IPS-18a (cell line): ENCODE measurements around the gene PPP1R8.
"Not testable (repeated sequence)": the region's sequence is repeated elsewhere in the genome, so short reads cannot be mapped to it uniquely, and the experiment has no call there.

ENCODE experiments used
- H3K27ac ChIP-seq: one replicate; pipeline ENCODE4 v1.5.1; 2013; ENCODE audit warnings: low read length
- H3K27me3 ChIP-seq: one replicate; pipeline ENCODE4 v1.6.1; 2013; ENCODE audit warnings: mild to moderate bottlenecking, low read length; ENCODE audit not compliant: control insufficient read depth, insufficient read depth
- H3K36me3 ChIP-seq: one replicate; pipeline ENCODE4 v1.6.1; 2013; ENCODE audit warnings: low read depth, low read length; ENCODE audit not compliant: control insufficient read depth
- H3K4me1 ChIP-seq: one replicate; pipeline ENCODE4 v1.6.1; 2013; ENCODE audit warnings: low read depth, low read length; ENCODE audit not compliant: control insufficient read depth
- H3K4me3 ChIP-seq: one replicate; pipeline ENCODE4 v1.5.1; 2013; ENCODE audit warnings: low read length
- H3K9ac ChIP-seq: one replicate; pipeline ENCODE4 v1.6.1; 2013; ENCODE audit warnings: mild to moderate bottlenecking, low read length, moderate library complexity
- H3K9me3 ChIP-seq: one replicate; pipeline ENCODE4 v1.6.1; 2013; ENCODE audit warnings: low read depth, low read length; ENCODE audit not compliant: control insufficient read depth

The PPP1R8 gene

DNA sequence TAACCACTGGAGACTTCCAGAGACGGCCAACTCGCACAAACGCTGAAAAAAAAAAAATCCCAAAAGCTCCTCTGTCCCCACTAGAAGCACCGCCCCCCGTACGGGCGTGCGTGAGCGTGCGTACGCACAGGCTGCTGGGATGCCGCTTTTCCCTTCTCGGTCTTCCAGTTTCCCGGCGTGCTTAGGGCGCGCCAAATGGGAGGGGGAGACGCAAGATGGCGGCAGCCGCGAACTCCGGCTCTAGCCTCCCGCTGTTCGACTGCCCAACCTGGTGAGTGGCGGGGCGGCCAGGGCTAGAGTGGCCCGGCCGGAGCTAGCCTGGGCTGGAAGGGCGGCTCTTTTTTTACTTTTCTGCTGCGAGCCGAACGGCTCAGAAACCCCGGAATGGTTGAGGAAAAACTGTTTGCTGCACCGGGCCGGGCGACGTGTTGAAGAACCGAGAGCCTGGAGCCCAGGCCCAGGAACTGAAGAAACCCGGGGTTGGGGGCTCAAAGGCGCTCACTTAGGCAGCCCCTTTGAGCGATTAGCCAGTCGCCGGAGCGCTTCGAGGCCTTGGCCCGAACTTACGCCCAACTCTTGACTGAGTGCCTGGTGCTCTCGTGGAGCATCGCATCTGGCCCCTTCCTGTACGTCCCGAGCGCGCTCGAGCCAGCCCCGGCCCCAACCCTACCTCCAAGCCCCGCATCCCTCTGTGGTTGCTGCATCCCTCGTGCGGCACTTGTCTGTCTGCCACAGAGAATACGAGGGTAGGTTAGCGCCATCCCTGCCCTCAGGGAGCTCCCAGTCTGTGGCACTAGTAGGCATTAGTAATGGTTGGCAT lies at the start of gene PPP1R8:
TSS of gene PPP1R8 (plus strand) at position 162 of the 820 bp plus-strand sequence. CDS start at position 216, 54 bp downstream.
- peak within 1 kb of the TSS; percentile 97 for H3K9ac ChIP-seq

DNA sequence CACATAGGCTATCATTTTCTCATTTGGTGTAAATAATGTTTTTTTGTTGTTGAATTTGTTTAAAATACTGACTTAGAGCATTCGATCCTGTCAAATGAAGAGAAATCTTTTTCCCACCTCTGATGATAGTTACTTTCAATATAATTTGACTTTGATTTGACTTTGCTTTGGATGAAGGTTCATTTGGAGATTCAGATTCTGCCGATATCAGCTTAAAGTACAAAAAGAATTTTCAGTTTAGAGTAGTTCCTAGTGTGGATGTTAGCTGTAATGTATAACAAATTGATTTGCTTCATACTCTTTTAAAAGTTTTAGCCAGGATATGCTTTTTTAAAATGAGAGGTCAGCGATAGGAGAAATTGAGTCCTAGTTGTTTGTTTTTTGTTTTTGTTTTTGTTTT lies 47.6 kb upstream of the PPP1R8 start:
- H3K27me3 ChIP-seq, result no peaks in the 10 kb centered on the region
- no peak overlapping the region for H3K4me3 ChIP-seq
- no peaks in the 10 kb centered on the region for H3K4me1 ChIP-seq
- no peaks in the 10 kb centered on the region for H3K9me3 ChIP-seq
- H3K36me3 ChIP-seq, result no peaks in the 10 kb centered on the region
- H3K27ac ChIP-seq, result no peak overlapping the region
- H3K9ac ChIP-seq, result no peak overlapping the region

More for the DNA sequence above, at the start of gene PPP1R8:
- H3K4me3 ChIP-seq, result peak within 1 kb of the TSS; percentile 88
- no peaks in the 10 kb centered on the region for H3K9me3 ChIP-seq
- peaks cover 24% of the 10 kb centered on the region for H3K36me3 ChIP-seq
- H3K27me3 ChIP-seq, result no peaks in the 10 kb centered on the region
- H3K4me1 ChIP-seq, result peaks cover 9% of the 10 kb centered on the region
- peak within 1 kb of the TSS; percentile 91 for H3K27ac ChIP-seq

DNA sequence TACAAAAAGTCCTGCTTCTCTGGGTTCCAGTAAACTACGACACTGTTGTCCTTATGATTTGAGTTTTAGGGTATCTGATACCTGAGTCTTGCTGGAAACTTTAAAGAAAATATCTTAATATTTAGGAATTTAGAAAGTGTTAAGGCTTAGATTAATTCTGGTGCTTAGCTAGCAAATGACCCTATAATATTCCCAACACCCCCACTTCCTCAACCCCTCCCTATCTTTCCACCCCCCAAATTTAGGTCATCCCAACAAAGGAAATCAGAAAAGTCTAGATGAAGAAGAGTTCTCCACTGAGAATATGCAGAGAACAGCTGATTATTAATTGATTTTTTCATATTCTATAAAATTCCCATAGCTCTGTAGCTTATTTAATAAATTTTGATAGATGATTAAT lies 45.9 kb upstream of the PPP1R8 start:
- no peaks in the 10 kb centered on the region for H3K9me3 ChIP-seq
- no peak overlapping the region for H3K4me3 ChIP-seq
- H3K4me1 ChIP-seq, result no peaks in the 10 kb centered on the region

DNA sequence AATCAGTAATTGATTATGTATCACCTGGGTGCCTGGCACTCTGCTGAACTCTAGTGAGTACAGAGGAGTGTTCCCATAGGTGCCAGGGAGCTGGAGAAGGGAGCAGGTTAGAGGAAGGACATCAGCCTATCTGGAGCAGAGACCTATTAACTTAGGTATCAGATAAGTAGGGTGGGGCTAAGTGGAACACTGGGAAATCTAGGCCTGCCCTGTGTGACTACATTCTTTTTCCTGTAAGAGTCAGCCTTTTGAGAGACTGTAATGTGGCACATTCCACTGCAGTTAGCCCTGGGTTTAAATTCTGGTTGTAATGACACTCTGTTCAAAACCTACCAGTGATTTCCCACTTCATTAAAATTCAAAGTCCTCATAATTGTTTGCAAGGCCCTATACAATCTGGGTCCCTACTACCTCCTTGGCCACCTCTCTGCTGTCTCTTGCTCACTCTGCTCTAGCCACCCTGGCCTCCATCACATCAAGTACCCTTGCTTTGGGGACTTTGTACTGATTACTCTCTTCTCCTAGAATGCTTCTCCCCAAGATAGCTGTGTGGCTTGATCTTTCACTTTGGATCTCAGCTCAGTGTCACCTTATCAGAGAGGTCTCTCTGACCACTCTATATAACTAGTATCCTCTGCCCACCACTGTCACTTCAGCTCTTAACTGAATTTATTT lies 44.7 kb upstream of the PPP1R8 start:
- peaks cover 3% of the 10 kb centered on the region for H3K36me3 ChIP-seq
- no peak overlapping the region for H3K9ac ChIP-seq
- H3K27ac ChIP-seq, result no peak overlapping the region
- H3K9me3 ChIP-seq, result no peaks in the 10 kb centered on the region
- no peaks in the 10 kb centered on the region for H3K27me3 ChIP-seq
- no peaks in the 10 kb centered on the region for H3K4me1 ChIP-seq
- H3K4me3 ChIP-seq, result no peak overlapping the region

More for the DNA sequence above, 45.9 kb upstream of the PPP1R8 start:
- Histone ChIP-seq H3K27ac (no peak overlapping the region), H3K27me3 (no peaks in the 10 kb centered on the region), H3K36me3 (no peaks in the 10 kb centered on the region), H3K9ac (no peak overlapping the region)

DNA sequence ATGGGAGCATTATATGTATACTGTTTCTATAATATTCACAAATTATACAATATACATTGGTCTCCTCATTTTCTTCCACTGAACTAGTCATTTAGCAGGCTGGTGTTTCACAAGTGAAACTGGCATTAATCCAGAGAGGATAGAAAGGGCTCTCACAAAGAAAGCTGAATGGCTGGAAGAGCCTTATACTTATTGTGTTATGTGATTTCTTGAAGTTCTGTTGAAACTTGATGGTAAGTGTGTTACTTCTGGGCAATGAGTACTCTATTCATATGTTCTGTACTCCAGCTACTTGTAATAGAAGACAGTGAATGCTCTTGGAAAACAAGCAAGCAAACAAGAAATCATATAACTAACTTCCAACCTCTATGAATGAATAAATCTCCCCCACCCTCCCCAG lies 42.7 kb upstream of the PPP1R8 start:
- Histone ChIP-seq H3K4me1 (no peaks in the 10 kb centered on the region), H3K4me3 (no peak overlapping the region), H3K27ac (no peak overlapping the region), H3K9me3 (no peaks in the 10 kb centered on the region), H3K9ac (no peak overlapping the region), H3K27me3 (no peaks in the 10 kb centered on the region), H3K36me3 (peaks cover 3% of the 10 kb centered on the region)

DNA sequence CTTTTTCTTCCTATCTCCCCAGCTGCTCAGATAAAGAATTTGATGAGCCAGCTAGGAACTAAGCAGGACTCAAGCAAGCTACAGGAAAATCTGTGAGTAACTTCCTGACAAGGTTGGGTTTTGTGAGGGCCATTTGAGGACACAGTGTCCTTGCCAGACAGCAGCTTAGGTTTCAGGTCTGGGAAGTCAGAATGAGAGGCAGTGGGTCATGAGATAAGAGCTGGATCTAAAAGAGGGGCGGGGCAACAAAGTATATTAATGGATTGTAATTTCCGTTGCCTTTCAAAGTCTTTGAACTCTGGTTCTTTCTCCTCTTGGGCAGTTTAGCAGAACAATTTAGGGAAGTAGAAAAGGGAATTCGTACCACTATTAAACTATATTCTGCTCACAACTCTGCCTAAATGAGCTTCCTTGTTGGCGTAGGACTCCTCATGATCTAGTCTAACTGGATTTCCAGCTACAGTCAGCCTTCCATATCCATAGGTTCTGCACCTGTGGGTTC lies 41.0 kb upstream of the PPP1R8 start:
- no peak overlapping the region for H3K9ac ChIP-seq
- no peak overlapping the region for H3K4me3 ChIP-seq
- peaks cover 7% of the 10 kb centered on the region for H3K36me3 ChIP-seq
- no peaks in the 10 kb centered on the region for H3K27me3 ChIP-seq
- no peaks in the 10 kb centered on the region for H3K9me3 ChIP-seq
- no peak overlapping the region for H3K27ac ChIP-seq
- H3K4me1 ChIP-seq, result no peaks in the 10 kb centered on the region

DNA sequence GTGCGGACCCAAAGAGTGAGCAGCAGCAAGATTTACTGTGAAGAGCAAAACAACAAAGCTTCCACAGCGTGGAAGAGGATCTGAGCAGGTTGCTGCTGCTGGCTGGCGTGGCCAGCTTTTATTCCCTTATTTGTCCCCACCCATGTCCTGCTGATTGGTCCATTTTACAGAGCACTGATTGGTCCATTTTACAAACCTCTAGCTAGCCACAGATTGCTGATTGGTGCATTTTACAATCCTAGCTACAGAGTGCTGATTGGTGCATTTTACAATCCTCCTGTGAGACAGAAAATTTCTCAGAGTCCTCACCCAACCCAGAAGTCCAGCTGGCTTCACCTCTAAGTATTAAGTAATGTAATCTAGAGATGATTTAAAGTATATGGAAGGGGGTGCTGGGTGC lies 40.3 kb upstream of the PPP1R8 start:
- not testable (repeated sequence) for H3K27me3 ChIP-seq, H3K9ac ChIP-seq, H3K9me3 ChIP-seq, H3K27ac ChIP-seq, H3K4me1 ChIP-seq, H3K4me3 ChIP-seq, H3K36me3 ChIP-seq

DNA sequence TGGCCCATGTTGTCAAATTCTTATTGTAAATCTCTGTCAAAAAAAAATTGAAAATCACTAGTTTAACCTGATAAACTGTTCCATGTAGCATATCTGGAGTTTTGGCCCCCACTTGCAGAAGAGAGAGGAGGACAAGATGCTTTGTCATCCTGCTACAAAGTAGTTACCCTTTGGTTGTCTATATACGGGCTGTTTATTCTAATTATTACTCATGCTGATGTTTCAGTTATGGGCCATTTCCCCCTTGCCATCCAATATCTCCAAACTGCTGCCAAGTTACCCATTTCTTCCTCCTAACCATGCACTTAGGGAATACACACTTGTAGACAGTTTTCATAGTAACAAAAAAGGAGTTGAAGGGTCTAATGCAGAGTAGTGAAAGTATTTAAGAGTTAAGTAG lies 35.0 kb upstream of the PPP1R8 start:
- Histone ChIP-seq H3K27me3 (no peaks in the 10 kb centered on the region), H3K27ac (no peak overlapping the region), H3K9ac (no peak overlapping the region), H3K4me1 (no peaks in the 10 kb centered on the region), H3K9me3 (no peaks in the 10 kb centered on the region), H3K36me3 (peaks cover 8% of the 10 kb centered on the region), H3K4me3 (no peak overlapping the region)

DNA sequence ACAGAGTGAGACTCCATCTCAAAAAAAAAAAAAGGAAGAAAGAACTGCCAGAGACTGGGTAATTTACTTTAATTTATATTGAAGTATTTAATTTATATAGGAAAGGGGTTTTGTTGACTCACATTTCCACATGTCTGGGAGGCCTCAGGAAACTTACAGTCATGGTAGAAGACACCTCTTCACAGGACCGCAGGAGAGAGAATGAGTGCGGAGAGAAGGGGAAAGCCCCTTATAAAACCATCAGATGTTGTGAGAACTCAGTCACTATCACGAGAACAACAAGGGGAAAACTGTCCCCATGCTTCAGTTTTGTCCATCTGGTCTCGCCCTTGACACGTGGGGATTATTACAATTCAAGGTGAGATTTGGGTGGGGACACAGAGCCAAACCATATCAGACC lies 25.8 kb upstream of the PPP1R8 start:
- Histone ChIP-seq H3K27me3 (no peaks in the 10 kb centered on the region), H3K9me3 (no peaks in the 10 kb centered on the region), H3K36me3 (peaks cover 3% of the 10 kb centered on the region), H3K4me3 (no peak overlapping the region), H3K4me1 (peaks cover 12% of the 10 kb centered on the region), H3K9ac (no peak overlapping the region), H3K27ac (no peak overlapping the region)

DNA sequence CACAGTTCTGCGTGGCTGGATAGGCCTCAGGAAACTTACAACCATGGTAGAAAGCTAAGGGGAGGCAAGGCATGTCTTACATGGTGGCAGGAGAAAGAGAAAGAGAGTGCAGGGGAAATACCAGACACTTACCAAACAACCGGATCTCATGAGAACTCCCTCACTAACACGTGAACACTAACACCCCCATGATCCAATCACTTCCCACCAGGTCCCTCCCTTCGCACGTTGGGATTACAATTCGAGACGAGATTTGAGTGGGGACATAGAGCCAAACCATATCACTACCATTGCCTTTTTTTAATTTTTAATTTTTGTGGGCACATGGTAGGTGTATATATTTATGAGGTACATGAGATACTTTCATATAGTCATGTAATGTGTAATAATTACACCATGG lies 23.8 kb upstream of the PPP1R8 start:
- no peaks in the 10 kb centered on the region for H3K9me3 ChIP-seq
- no peaks in the 10 kb centered on the region for H3K27me3 ChIP-seq
- peaks cover 12% of the 10 kb centered on the region for H3K4me1 ChIP-seq
- H3K9ac ChIP-seq, result no peak overlapping the region
- H3K4me3 ChIP-seq, result no peak overlapping the region
- no peak overlapping the region for H3K27ac ChIP-seq
- H3K36me3 ChIP-seq, result no peaks in the 10 kb centered on the region

DNA sequence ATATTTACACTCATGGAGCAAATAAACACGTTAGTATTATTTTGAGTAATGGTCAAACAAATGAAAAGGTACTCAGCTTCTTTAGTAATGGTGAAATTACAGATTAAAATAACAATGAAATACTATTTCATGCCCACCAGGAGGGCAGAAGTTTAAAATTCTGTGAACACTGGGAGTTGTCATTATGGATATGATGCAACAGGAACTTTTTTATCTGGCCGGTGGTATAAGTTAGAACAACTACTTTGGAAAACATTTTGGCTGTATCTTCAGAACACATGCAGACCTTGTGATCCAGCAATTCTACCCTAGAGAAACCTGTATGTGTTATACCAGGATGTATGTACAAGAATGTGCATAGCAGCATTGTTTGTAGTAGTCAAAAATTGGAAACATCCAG lies 23.2 kb upstream of the PPP1R8 start:
- no peaks in the 10 kb centered on the region for H3K36me3 ChIP-seq
- no peaks in the 10 kb centered on the region for H3K9me3 ChIP-seq
- peak overlapping the region; percentile 3 for H3K9ac ChIP-seq
- H3K27me3 ChIP-seq, result no peaks in the 10 kb centered on the region
- H3K4me1 ChIP-seq, result peaks cover 12% of the 10 kb centered on the region
- H3K4me3 ChIP-seq, result no peak overlapping the region
- H3K27ac ChIP-seq, result no peak overlapping the region
